Subcutaneous abdominal adipose tissue (tissue), 5 donors: ENCODE data around the gene PCDH9.

Source experiments
- H3K27ac ChIP-seq: one replicate; pipeline ENCODE4 v1.7.0; 2013; ENCODE audit warnings: low read depth, mild to moderate bottlenecking, inconsistent platforms, low read length, moderate library complexity
- H3K27me3 ChIP-seq, 5 donors: one replicate each; pipeline ENCODE4 v1.7.0; 2013; ENCODE audit warnings: low read length in 5 of 5, inconsistent platforms in 1 of 5; ENCODE audit not compliant: control insufficient read depth in 5 of 5, insufficient read depth in 4 of 5
- H3K36me3 ChIP-seq, 5 donors: one replicate each; pipeline ENCODE4 v1.7.0; 2013; ENCODE audit warnings: low read length in 5 of 5; ENCODE audit not compliant: control insufficient read depth in 5 of 5, insufficient read depth in 5 of 5
- H3K4me1 ChIP-seq, 5 donors: one replicate each; pipeline ENCODE4 v1.7.0; 2013; ENCODE audit warnings: low read length in 5 of 5, mild to moderate bottlenecking in 3 of 5, moderate library complexity in 1 of 5; ENCODE audit not compliant: control insufficient read depth in 5 of 5, insufficient read depth in 5 of 5
- H3K4me3 ChIP-seq, 5 donors: one replicate each; pipeline ENCODE4 v1.7.0; 2013; ENCODE audit warnings: low read length in 5 of 5, low read depth in 1 of 5
- H3K9ac ChIP-seq, 5 donors: one replicate each; pipeline ENCODE4 v1.7.0; 2013; ENCODE audit warnings: low read length in 5 of 5, mild to moderate bottlenecking in 4 of 5, moderate library complexity in 3 of 5
- H3K9me3 ChIP-seq, 5 donors: one replicate each; pipeline ENCODE4 v1.7.0; 2013; ENCODE audit warnings: low read length in 5 of 5; ENCODE audit not compliant: control insufficient read depth in 5 of 5
- donor health status: healthy.
- donor health status: healthy.
- donor health status: healthy.
- donor health status: healthy.
- donor health status: healthy.

Gene PCDH9

DNA sequence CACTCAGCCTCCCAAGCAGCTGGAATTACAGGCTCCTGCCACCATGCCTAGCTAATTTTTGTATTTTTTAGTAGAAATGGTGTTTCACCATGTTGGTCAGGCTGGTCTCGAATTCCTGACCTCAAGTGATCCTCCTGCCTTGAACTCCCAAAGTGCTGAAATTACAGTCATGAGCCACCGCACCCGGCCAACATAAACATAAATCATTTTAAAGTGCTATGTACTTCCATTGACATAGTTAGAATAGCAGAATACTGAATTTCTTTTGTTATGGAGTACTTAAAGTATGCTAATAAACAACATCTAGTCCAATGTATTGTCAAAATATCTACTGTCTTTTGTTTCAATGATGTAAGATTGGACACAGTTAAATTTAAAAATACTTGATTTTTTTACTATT, 539.0 kb downstream of the PCDH9 start:
- H3K36me3 ChIP-seq: no peaks in the 10 kb centered on the region
- H3K4me1 ChIP-seq: peaks cover 0 to 6% (median 0%) of the 10 kb centered on the region in 5 donors
- no peak overlapping the region for H3K9ac ChIP-seq
- no peaks in the 10 kb centered on the region for H3K27me3 ChIP-seq
- no peak overlapping the region for H3K4me3 ChIP-seq
- no peak overlapping the region for H3K27ac ChIP-seq
- no peaks in the 10 kb centered on the region for H3K9me3 ChIP-seq

DNA sequence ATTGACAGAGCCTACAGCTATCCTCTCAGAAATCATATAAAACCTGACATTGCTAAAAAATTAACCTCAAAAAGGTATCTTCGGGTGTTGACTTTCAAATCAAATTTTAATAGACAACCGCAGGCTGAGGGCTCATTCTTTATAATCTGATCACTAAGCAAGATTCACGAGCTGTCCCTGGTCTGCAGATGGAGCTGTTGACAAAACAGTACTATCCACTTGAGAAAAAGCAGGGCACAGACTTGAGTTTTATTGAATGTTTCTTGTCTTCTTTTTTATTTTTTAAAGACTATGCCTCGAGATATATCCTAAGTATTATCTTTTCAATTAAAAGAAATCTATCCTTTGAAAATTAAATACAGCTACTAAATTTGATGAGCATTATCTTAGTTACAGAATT, 540.5 kb downstream of the PCDH9 start:
- H3K9me3 ChIP-seq: peaks cover 0 to 8% (median 0%) of the 10 kb centered on the region in 5 donors
- peaks cover 0 to 6% (median 0%) of the 10 kb centered on the region in 5 donors for H3K4me1 ChIP-seq
- H3K27ac ChIP-seq: no peak overlapping the region
- H3K4me3 ChIP-seq: no peak overlapping the region
- H3K36me3 ChIP-seq: no peaks in the 10 kb centered on the region
- H3K9ac ChIP-seq: no peak overlapping the region
- no peaks in the 10 kb centered on the region for H3K27me3 ChIP-seq

DNA sequence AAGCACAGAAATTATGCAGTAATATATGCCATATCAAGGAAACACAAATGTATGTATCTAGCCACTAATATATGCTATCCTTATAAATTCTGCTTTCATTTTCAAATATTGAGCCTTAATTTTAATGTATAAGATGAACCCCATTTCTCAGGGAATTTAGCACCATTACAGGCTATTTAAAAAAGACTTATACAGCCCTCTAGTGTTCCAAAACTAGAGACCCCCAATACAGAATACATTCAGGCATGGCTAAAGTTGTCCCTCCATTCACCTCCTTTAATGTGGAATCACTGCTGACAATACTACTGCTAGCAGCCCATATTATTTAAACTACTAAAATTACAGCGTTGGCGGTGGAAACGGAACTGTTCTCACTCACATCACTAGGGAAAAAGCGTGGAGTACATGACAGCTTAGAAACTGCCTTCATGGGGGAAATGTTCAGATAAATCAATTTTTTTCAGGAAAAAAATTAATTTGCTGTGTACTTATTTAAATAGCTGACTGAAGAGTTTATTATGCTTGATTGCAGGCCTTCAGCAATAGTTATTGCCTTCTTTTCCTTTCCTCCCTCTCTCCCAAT, 541.0 kb downstream of the PCDH9 start:
- Histone ChIP-seq H3K27me3 (no peaks in the 10 kb centered on the region), H3K4me3 (no peak overlapping the region)

DNA sequence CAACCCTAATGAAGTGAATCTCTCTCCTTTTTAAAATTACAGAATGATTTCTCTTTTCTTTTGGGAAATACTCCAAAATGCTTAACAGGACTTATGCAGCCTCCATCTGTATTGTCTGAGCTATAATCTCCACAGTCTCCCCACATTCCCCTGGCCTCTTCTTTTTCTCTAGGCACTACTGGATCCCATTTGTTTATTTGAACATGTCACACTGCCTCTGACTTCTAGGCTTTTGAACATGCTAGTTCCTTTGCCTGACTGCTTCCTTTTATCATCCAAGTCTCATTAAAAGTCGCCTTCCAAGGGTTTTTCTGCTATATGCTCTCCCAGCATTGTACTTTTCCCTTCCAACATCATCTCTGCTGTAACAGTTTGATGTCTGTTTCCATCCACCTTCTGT, 548.7 kb downstream of the PCDH9 start:
- H3K27me3 ChIP-seq: no peaks in the 10 kb centered on the region
- H3K4me3 ChIP-seq: no peak overlapping the region
- H3K9ac ChIP-seq: no peak overlapping the region
- peaks cover 0 to 8% (median 0%) of the 10 kb centered on the region in 5 donors for H3K9me3 ChIP-seq
- H3K4me1 ChIP-seq: peaks cover 0 to 14% (median 9%) of the 10 kb centered on the region in 5 donors
- no peak overlapping the region for H3K27ac ChIP-seq
- H3K36me3 ChIP-seq: no peaks in the 10 kb centered on the region

More for the DNA sequence above, 541.0 kb downstream of the PCDH9 start:
- Histone ChIP-seq H3K9ac (no peak overlapping the region), H3K9me3 (peaks cover 0 to 8% (median 0%) of the 10 kb centered on the region in 5 donors), H3K27ac (no peak overlapping the region), H3K4me1 (peaks cover 0 to 6% (median 0%) of the 10 kb centered on the region in 5 donors), H3K36me3 (no peaks in the 10 kb centered on the region)

DNA sequence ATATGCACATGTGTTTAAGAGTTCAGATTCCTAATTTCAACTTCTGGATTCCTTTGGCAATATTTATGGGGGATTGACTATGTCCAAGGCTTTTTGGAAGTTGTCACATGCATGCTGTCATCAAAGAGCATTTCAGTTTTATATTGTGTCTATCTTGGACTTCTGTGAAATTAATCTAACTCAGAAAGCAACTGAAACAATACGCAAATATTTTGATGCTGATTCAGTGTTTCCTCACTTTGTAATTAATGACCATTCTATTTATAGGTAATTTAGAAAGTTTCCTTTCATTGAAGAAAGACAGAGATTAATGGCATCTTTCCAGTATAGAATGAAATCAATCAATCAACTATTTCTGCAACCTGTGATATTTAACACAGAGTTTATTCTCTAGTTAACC, 550.1 kb downstream of the PCDH9 start:
- H3K36me3 ChIP-seq: no peaks in the 10 kb centered on the region
- peaks cover 0 to 2% (median 0%) of the 10 kb centered on the region in 5 donors for H3K9me3 ChIP-seq
- no peak overlapping the region for H3K9ac ChIP-seq
- peaks cover 0 to 14% (median 9%) of the 10 kb centered on the region in 5 donors for H3K4me1 ChIP-seq
- no peak overlapping the region for H3K4me3 ChIP-seq
- no peak overlapping the region for H3K27ac ChIP-seq
- no peaks in the 10 kb centered on the region for H3K27me3 ChIP-seq

DNA sequence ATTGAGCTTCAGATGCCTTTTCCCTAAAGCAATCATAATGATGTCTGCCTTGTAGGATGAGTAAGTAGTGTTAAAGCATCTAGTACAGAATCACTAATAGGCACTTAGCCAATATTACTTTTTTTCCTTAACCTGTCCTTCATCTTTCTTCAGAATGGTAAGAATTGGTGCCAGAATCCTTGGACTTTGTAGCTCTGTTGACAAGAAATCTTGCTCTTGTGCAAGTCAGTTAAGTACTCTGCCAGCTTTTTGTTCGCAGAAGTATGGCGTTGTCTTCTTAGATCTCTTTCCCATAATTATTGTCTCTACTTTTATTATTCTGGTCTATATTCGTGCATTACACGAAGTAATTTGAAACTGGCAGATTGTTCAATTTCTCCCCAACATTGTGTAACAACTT, 554.5 kb downstream of the PCDH9 start:
- Histone ChIP-seq H3K4me3 (no peak overlapping the region), H3K9ac (no peak overlapping the region), H3K27me3 (no peaks in the 10 kb centered on the region), H3K9me3 (peaks cover 0 to 7% (median 0%) of the 10 kb centered on the region in 5 donors), H3K4me1 (peaks cover 0 to 7% (median under 1%) of the 10 kb centered on the region in 5 donors), H3K27ac (no peak overlapping the region), H3K36me3 (no peaks in the 10 kb centered on the region)

DNA sequence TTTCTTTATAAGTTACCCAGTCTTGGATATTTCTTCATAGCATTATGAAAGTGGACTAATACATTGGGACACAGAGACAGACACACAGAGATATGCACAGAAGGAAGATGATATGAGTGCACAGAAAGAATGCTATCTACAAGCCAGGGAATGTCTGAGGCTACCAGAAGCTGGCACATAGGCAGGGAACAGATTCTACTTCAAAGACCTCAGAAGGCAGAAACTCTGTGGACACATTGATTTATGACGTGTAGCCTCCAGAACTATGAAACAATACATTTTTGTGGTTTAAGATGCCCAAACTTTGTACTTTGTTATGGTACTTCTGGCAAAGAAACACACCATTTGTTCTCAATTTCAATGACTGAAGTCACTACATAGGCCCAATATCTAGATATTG, 556.7 kb downstream of the PCDH9 start:
- Histone ChIP-seq H3K36me3 (no peaks in the 10 kb centered on the region), H3K4me1 (peaks cover 0 to 3% (median 0%) of the 10 kb centered on the region in 5 donors), H3K4me3 (no peak overlapping the region), H3K9me3 (peaks cover 0 to 7% (median 0%) of the 10 kb centered on the region in 5 donors), H3K27me3 (no peaks in the 10 kb centered on the region), H3K9ac (no peak overlapping the region), H3K27ac (no peak overlapping the region)

DNA sequence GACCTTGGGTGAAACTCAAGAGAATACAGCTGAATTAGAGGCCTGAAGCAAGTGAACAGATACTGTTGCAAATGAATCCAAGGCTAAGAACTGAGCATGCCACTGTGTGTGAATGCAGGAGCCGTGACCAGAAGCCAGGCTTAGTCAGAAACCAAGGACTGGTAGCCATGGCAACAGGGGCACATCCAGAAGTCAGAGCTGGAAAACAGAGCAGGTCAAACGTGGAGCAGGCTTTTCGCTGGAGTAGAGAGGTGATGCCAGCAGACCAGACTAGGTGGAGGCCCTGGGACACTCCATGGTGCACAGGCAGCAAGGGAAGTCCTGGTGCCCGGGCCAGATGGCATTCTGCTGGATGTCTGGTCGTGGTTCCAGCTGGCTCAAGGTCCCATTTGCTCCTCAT, 564.1 kb downstream of the PCDH9 start:
- H3K36me3 ChIP-seq: no peaks in the 10 kb centered on the region
- no peak overlapping the region for H3K9ac ChIP-seq
- no peak overlapping the region for H3K27ac ChIP-seq
- no peak overlapping the region for H3K4me3 ChIP-seq
- no peaks in the 10 kb centered on the region for H3K4me1 ChIP-seq
- H3K27me3 ChIP-seq: no peaks in the 10 kb centered on the region
- H3K9me3 ChIP-seq: peaks cover 0 to 2% (median 0%) of the 10 kb centered on the region in 5 donors

DNA sequence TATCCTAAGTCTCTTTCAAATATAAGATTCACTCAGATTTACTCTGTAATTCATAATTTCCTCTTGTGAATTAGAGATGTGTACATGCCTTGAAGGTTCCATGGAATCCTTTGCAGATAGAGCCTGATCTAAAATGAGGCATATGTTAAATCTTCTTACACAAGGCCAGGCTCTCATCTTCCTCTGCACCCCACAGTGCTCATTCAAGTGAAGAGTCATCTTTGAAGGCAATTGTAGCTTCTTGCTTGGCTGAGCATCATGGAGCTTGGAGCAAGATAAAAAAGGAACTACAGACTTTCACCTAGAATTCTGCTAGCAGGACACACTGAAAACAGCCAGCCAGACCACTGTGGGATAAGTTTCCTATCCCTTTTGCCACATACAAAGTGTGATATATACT, 566.4 kb downstream of the PCDH9 start:
- H3K9ac ChIP-seq: no peak overlapping the region
- H3K27ac ChIP-seq: no peak overlapping the region
- H3K36me3 ChIP-seq: no peaks in the 10 kb centered on the region
- no peaks in the 10 kb centered on the region for H3K9me3 ChIP-seq
- no peaks in the 10 kb centered on the region for H3K27me3 ChIP-seq
- H3K4me1 ChIP-seq: peaks cover 0 to 10% (median 0%) of the 10 kb centered on the region in 5 donors
- H3K4me3 ChIP-seq: no peak overlapping the region

DNA sequence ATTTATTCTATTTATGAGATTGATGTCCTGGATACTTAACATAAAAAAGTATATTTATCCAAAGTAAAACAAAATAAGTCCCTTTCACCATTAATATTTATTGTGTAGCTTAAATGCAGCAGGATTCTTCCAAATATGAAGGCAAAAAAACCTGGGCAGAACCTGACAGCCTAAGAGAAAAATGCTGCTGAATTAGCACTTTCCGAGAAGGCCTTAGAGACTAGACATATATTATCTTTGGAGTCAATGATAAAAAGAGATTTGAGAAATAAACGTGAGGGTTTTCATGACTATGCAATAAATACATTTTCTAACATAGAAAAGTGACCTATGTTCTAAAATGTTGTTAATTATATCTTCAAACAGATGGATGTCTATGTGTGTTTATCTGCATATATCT, 566.9 kb downstream of the PCDH9 start:
- Histone ChIP-seq H3K9me3 (no peaks in the 10 kb centered on the region), H3K4me1 (peaks cover 0 to 10% (median 0%) of the 10 kb centered on the region in 5 donors), H3K36me3 (no peaks in the 10 kb centered on the region), H3K27me3 (no peaks in the 10 kb centered on the region), H3K27ac (no peak overlapping the region), H3K4me3 (no peak overlapping the region), H3K9ac (no peak overlapping the region)
